Activated gamma-delta T cell treated with anti-CD3 and anti-CD28 coated beads, Interleukin-2, amount 50 U/mL, for 16 hours (primary cell): Measurements from ENCODE around the gene C5orf15.

Source experiments
- DNase-seq: peaks from one replicate; pipeline ENCODE4 v3.0.0-alpha.2; 2020; ENCODE audit warnings: low read depth

The C5orf15 gene

DNA sequence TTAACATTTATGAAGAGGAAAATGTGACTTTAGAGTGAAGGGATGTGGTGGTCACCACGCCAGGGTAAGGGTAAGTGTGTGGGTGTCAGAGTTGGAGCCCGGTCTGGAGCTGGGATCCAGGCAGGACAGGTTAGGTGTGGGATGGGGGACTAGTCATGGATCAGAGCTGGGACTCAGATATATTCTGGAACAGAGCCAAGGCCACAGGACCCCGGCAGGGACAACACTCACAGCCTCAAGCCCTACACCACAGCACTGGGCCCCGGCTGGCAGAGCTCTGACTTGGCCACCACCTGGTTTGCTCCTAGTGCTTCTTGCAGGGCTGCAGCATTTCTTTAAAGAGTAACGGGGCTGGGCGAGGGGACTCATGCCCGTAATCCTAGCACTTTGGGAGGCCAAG is 47.4 kb downstream of the C5orf15 start:
- no peak for DNase-seq

DNA sequence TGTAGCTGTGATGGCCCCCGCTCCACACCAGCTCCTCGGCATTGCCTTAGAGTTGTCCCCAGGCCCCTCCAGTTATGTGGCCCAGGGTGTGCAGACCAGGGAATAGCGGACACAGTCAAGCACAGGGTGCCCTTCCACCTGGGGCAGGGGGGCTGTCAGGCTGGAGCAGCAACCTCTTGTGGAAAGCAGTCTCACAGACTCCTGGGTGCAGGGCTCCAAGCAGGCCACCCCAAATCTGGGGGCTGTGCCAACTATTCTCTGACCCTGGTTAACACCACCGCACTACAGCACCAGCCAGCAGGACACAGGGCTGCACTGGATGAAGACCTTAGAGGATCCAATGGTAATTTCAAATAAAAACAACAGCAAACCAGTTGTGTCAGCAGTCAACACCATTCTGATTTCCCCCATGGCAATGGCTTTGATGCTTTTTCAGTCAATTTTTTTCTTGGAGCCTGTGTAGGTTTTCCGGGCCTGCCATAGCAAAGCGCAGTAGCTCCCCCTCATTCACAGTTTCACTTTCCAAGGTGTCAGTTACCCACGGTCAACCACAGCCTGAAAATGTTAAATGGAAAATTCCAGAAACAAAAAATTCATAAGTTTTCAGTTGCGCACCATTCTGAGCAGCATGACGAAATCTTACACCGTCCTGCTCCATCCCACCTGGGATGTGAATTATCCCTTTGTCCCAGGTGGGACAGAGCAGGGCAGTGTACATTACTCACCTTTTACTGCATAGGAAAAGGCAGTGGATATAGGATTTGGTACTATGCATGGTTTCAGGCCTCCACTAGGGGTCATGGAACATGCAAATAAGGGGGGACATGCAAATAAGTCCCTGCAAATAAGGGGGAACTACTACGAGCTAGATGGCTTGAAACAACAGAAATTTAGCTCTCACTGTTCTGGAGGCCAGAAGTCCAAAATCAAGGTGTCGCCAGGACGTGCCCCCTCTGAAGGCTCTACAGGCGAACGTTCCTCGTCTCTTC is 49.0 kb downstream of the C5orf15 start:
- DNase-seq, result no peak

DNA sequence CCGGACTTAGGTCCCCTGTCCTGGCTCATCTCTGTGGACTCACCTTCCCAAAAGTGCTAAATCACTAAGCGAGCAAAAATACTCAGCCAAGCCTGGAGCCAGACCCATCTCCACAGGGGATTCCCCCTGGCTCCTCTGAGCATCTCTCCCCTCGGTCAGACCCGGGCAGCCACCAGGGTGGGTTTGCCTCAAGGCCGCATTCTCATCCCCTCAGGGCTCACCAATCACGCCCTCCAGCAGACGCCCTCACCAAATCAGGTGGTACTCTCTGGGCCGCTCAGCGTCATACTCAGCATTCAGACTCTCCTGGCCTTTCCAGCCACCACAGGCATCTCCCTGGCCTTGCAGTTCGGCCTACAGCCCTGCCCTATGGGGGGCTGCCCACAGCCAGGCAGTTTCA is 49.7 kb downstream of the C5orf15 start:
- DNase-seq, result no peak

DNA sequence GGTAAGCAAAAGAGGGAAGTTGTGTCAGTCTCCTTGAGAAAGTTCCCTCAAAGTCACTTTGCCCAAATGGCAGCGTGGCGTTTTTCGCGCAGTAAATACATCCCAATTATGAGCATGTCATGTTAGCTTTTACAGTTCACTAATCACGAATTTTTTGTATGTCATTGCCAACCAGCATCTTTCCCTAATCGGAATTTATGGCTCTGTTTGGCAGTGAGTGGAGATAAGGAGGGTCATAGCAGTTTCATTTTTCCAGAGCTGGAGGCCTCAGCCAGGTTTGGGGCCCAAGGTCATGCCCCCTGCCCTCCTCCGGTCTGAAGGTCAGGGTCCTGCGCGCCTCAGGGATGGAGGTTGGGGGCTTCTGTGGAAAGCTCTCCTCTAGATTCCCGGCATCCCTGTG is 50.1 kb downstream of the C5orf15 start:
- no peak for DNase-seq

DNA sequence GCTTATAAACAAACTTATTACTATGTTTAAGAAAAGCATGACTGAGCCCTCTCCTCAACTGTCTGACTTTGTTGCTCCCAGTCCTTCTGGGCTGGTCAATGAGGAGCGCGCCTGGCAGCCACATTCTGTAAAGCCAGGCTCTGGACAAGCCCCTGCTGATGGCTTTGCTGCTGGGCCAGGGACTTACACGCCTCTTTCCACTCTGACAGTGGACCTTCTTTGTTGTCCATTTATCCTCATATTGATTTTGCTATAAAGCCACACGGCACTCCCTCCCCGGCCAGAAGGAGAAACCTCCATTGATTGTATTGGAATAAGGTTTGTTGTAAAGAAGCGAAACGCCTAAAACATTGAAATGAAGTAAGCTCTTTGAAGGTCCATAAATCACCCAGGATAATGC is 50.6 kb downstream of the C5orf15 start:
- no peak for DNase-seq

DNA sequence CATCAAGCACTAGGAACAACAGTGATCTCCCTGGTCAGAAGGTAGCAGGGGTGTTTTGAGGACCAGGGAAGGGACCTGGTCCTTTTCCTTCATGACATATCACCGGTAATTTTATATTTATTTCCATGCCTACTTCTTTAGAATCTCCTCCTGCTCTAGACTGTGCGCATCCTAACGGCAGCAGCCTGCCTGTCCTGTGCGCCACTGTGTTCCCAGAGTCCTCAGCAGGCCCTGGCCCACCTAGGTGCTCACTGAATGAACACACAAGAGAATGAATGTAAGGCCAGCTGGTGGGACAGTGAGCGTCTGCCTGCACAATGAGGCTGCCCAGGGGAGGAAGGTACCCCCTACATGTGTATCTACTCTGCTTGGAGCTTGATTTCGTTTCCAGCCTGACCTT is 51.5 kb downstream of the C5orf15 start:
- no peak for DNase-seq

DNA sequence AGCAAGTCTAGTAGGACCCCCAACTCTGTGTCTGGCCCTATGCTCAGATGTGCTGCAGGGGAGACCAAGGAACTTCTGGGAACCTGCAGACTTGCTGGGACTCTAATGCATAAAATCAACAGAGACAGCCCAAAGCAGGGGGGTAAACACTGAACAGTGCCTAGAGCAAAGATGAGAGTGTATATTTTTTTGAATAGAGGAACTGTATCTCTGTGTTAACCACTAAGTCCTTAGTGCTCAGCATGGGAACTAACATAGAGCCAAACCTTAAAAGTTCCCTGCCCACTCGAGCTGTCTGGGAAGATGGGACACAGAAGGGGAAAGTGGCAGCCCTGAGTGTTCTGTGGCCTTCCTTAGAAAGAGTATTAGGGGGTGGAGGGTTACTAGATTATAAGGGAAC is 51.9 kb downstream of the C5orf15 start:
- no peak for DNase-seq

DNA sequence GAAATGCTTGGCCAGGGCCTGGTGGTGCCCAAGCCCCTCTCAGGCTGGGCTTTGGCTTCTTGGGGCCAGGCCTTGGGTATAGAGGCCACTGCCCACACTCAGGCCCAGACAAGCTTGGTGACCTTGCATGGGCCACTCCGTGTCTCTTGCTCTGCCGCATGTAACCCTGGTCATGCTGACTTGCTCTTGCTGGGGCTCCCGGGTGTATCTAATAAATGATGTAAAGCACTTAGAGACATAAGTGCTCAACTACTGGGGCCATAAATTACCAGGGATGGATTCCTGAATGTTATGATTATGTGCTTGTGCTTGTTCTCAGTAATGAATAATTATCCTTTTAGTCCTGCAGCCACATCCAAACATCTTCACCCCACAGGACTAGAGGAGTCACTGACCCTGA is 54.0 kb downstream of the C5orf15 start:
- no peak for DNase-seq

DNA sequence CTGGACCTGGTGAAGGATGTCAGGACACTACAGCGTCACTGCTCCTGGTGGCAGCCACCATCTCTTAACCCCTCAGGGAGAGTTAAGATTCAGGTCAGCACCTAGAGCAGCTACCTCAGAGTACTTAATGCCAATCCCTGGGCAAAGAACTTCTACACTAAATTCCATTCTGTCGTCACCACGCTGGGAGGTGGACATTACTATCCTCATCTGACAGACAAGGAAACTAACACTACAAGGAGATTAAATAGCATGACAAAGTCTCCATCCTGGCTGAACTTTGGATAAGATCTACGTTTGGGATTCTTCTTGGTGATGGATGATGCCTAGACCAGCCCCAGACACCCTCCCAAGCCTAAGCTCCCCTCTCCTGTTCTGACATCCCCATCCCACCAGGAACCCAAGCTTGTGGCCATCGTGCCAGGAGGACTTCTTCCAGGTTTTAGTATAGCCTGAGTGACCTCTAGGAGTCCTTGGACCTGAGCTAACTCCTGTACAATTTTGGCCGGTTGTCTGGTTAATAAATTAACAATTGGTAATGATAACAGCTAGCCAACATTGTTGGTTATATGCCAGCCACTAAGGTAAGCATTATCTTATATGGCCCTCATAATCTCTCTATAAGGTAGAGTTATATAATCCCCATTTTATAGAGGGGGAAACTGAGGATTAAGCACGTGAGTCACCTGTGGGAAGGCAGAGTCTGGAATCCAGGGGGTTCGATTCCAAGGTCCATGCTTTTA is 54.8 kb downstream of the C5orf15 start:
- no peak for DNase-seq

DNA sequence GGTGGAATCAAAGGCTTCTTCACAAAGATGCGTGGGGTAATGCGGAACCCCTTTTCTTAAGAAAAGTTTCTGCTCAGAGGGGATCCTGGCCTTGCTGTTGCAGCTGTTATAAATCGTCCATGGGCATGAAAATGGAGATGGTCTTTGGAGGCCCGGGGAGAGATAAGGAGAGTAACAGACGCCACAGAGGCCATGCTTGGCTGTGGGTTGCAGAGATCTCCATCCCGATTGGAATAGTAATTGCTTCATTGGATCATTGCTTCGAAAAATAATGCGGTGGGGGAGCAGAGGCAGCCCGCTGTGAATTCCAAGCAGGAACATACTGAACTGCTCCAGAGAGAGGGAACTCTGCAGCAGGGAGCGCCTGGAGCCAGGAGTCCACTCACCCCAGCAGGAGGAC is 55.5 kb downstream of the C5orf15 start:
- no peak for DNase-seq

DNA sequence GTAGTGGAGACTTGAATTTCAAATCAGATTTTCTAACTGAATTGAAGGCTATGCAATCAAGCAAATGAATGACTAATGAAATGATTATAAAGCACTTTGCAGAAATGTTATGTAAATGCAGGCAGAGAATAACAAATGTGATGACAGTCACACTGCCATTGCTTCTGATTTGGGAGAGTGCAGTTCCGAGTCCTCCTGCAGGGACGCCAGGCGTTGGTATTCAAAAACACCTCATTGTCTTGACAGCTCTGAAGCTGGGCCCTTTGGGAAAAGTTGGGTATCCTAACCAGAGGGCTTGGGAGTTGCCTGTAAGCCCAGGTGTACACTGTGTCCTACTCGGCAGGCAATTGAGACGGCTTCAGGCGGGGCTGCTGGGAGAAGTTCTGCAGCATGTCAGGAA is 57.9 kb downstream of the C5orf15 start:
- no peak for DNase-seq

DNA sequence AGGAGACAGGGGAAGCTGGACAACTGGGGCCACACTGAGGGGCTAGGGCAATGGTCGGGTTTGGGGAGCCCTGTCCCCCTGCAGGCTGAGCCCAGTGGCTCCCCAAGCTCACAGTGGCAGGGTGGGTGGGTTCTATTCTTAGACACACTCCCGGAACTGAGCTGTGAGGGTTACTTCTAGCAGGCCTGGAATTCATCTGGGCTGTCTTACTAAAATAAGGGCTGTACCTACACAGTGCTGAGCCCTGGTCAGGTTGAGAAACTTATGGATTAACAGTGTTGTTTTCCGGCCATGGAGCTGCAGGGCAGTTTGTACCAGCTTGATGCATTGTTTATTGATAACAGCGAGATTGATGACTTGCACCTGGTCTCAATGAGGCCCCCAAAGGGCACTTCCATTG is 58.8 kb downstream of the C5orf15 start:
- DNase-seq, result no peak

DNA sequence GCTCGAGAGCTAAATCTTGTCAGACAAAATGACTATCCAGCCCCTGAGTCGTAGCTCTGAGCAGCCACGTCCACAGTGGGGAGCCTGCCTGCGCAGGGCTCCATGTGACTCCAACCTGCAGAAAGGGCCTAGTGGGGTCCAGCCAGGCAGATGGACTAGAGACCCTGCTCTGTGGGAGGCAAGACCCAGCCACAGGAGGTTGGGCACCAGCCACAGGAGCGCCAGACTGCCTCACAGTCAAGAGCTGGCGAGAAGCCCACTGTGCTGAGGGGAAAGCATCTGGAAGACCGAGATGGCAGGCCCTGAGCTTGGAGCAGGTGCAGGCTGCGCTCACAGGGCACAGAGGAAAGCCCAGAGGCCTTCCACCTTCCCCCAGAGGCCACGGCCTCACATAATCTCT is 61.4 kb downstream of the C5orf15 start:
- no peak for DNase-seq

DNA sequence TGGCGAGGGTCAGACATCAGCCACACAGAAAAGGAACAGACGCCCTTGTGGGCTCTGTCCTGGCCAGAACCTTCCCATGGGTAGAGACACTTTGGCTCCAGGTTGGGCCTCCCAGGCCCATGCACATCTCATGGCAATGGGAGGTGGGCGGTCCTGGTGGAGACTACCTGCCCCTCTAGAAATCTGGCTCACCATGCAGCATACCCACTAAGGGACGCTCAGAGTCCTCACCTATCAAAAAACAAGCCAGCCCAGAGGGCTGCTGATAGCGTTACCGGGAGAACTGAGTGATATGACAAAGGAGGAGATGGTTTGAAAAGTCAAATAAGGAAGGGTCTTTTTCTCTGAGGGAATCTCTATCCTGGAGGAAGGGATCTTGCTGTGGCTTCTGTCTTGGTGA is 62.1 kb downstream of the C5orf15 start:
- DNase-seq, result no peak
